ENCODE results near the gene HOXB13.

GRCh38 chr17:48753794-48754499, 25.4 kb upstream of the HOXB13 start:
- TF ChIP-seq CTCF (IDR thresholded peaks at IDR 0.05; ENCODE audit: poor library complexity, severe bottlenecking) (no peak), REST (IDR thresholded peaks at IDR 0.05; ENCODE audit: borderline replicate concordance) (no peak), POLR2AphosphoS5 (IDR thresholded peaks at IDR 0.05) (no peak), TAF1 (IDR thresholded peaks at IDR 0.05; ENCODE audit: low read depth) (no peak), EP300 (conservative IDR thresholded peaks at IDR 0.05; ENCODE audit: poor library complexity, severe bottlenecking) (no peak), EZH2 (IDR thresholded peaks at IDR 0.05; ENCODE audit: borderline replicate concordance, insufficient read depth, low read length, poor library complexity, severe bottlenecking) (no peak)

Measured in neural cell (in vitro differentiated cells).